ENCODE data around the gene AGAP1.

DNA sequence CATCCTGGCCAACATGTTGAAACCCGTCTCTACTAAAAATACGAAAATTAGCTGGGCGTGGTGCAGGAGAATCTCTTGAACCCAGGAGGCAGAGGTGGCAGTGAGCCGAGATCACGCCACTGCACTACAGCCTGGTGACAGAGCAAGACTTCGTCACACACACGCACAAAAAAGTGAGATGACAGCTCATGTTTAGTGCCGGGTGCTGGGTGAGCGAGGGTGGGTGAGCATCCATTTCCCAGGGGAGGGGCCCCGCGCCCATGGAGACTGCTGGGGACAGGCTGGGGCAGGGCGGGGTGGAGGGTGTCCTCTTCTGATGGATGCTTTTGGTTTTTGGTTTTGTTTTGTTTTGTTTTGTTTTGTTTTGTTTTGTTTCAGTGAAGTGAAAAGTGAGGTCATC, 467.9 kb downstream of the AGAP1 start:
- TF ChIP-seq, protein P1, sequence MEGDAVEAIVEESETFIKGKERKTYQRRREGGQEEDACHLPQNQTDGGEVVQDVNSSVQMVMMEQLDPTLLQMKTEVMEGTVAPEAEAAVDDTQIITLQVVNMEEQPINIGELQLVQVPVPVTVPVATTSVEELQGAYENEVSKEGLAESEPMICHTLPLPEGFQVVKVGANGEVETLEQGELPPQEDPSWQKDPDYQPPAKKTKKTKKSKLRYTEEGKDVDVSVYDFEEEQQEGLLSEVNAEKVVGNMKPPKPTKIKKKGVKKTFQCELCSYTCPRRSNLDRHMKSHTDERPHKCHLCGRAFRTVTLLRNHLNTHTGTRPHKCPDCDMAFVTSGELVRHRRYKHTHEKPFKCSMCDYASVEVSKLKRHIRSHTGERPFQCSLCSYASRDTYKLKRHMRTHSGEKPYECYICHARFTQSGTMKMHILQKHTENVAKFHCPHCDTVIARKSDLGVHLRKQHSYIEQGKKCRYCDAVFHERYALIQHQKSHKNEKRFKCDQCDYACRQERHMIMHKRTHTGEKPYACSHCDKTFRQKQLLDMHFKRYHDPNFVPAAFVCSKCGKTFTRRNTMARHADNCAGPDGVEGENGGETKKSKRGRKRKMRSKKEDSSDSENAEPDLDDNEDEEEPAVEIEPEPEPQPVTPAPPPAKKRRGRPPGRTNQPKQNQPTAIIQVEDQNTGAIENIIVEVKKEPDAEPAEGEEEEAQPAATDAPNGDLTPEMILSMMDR (IDR thresholded peaks at IDR 0.05): no peak
- TF ChIP-seq EP300 (IDR thresholded peaks at IDR 0.05): no peak
